Measurements from ENCODE around the gene EBI3. TPM values are rescaled to one million over a fixed set of nuclear protein-coding genes. Genes with fewer than 3 reads are reported as not detected.
A peak's percentile ranks its signal among the peaks of the same experiment; 100 is the strongest.

EBI3 gene
- total and polyA plus RNA-seq, 9 donors = 0.58 to 6.6 (median 1.2) TPM; not detected in 1

DNA sequence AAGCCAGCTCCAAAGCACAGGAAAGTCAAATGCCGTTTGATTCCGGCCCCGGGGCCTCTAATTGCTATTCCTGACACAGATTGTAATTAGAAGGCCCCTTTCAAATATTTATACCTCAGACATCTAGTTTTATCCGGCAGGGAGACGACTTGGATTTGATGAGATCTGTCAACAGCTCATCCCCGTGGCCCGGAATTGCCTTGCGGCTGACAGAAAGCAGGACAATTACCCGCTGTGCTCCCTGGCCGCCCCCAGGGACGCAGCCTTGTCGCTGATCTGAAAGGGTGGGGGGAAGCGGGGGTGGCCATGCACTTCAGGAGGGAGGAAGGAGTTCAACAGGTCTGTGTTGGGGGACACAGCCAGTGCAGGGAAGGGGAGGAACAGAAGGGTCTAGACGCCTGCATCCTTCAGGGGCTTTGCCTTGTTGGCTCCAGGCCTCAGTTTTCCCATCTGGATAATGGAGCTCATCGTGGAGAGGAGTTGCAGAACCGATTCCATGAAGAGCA, 47.9 kb downstream of the EBI3 start:
- H3K27ac ChIP-seq = no peak overlapping the region
- no peaks in the 10 kb centered on the region for H3K36me3 ChIP-seq
- DNase-seq = no peak
- no peaks in the 10 kb centered on the region for H3K27me3 ChIP-seq
- peaks cover 3% of the 10 kb centered on the region for H3K4me1 ChIP-seq (ENCODE audit: insufficient read depth)
- WGBS, 3 donors = 38 to 50% (median 44%) methylated on average over 16 of the region's 16 CpGs
- H3K9me3 ChIP-seq = no peaks in the 10 kb centered on the region
- TF ChIP-seq POLR2A (IDR thresholded peaks at IDR 0.05) = no peak
- TF ChIP-seq EP300 (IDR thresholded peaks at IDR 0.05) = no peak
- H3K4me3 ChIP-seq = no peak overlapping the region
- intact Hi-C loops (cut with DNase I) = no loop called here

- Histone ChIP-seq H3K4me3 (no peak overlapping the region), H3K27me3 (no peaks in the 10 kb centered on the region), H3K4me1 (ENCODE audit: insufficient read depth) (peaks cover 3% of the 10 kb centered on the region), H3K9me3 (no peaks in the 10 kb centered on the region), H3K27ac (no peak overlapping the region), H3K36me3 (no peaks in the 10 kb centered on the region)
- no peak for DNase-seq
- 36 to 54% (median 43%) methylated on average over 4 of the region's 4 CpGs for WGBS, 3 donors
- intact Hi-C loops (cut with DNase I) = no loop called here
- TF ChIP-seq EP300 (IDR thresholded peaks at IDR 0.05) (no peak), POLR2A (IDR thresholded peaks at IDR 0.05) (no peak)
- TF ChIP-seq, protein P1, sequence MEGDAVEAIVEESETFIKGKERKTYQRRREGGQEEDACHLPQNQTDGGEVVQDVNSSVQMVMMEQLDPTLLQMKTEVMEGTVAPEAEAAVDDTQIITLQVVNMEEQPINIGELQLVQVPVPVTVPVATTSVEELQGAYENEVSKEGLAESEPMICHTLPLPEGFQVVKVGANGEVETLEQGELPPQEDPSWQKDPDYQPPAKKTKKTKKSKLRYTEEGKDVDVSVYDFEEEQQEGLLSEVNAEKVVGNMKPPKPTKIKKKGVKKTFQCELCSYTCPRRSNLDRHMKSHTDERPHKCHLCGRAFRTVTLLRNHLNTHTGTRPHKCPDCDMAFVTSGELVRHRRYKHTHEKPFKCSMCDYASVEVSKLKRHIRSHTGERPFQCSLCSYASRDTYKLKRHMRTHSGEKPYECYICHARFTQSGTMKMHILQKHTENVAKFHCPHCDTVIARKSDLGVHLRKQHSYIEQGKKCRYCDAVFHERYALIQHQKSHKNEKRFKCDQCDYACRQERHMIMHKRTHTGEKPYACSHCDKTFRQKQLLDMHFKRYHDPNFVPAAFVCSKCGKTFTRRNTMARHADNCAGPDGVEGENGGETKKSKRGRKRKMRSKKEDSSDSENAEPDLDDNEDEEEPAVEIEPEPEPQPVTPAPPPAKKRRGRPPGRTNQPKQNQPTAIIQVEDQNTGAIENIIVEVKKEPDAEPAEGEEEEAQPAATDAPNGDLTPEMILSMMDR (IDR thresholded peaks at IDR 0.05) = no peak
These were observed 48.7 kb downstream of the EBI3 start for GRCh38 chr19:4278010-4278409.

- Histone ChIP-seq H3K4me1 (ENCODE audit: insufficient read depth) (peaks cover 3% of the 10 kb centered on the region), H3K9me3 (no peaks in the 10 kb centered on the region), H3K4me3 (peak within 1 kb of the TSS; percentile 24), H3K36me3 (no peaks in the 10 kb centered on the region), H3K27ac (no peak within 1 kb of the TSS), H3K27me3 (no peaks in the 10 kb centered on the region)
- intact Hi-C loops (cut with DNase I) = no loop called here
- TF ChIP-seq POLR2A (IDR thresholded peaks at IDR 0.05) (no peak), EP300 (IDR thresholded peaks at IDR 0.05) (no peak)
- TF ChIP-seq, protein P1 (IDR thresholded peaks at IDR 0.05) = no peak
- 3 to 5% (median 4%) methylated on average over 32 to 44 of the region's 44 CpGs for WGBS, 3 donors
- no peak for DNase-seq
These were observed 49.3 kb downstream of the EBI3 start, which contains the start of gene SHD for GRCh38 chr19:4278419-4279266. Gene SHD (plus strand): TSS chr19:4279266. CDS start chr19:4280064, 798 bp downstream.

- H3K36me3 ChIP-seq = no peaks in the 10 kb centered on the region
- no peak for TF ChIP-seq EP300 (IDR thresholded peaks at IDR 0.05)
- TF ChIP-seq, protein P1 (IDR thresholded peaks at IDR 0.05) = no peak
- TF ChIP-seq POLR2A (IDR thresholded peaks at IDR 0.05) = no peak
- 0 to 1% (median 0%) methylated on average over 16 to 30 of the region's 30 CpGs for WGBS, 3 donors
- DNase-seq = no peak
- H3K4me3 ChIP-seq = peak overlapping the region; percentile 24
- intact Hi-C loops (cut with DNase I) = no loop called here
- peaks cover 3% of the 10 kb centered on the region for H3K4me1 ChIP-seq (ENCODE audit: insufficient read depth)
- H3K27me3 ChIP-seq = no peaks in the 10 kb centered on the region
- no peaks in the 10 kb centered on the region for H3K9me3 ChIP-seq
- H3K27ac ChIP-seq = no peak overlapping the region
These were observed 49.9 kb downstream of the EBI3 start for GRCh38 chr19:4279267-4279529.
